Hepatocyte (in vitro differentiated cells): ENCODE measurements around the gene CBX2.

ENCODE experiments used
- EZH2 ChIP-seq: fragments of 200-600 bp; sonication (generic); IDR thresholded peaks from 2 replicates; pipeline ENCODE4 v1.6.1; 2016; ENCODE audit warnings: antibody characterized with exemption, mild to moderate bottlenecking, borderline replicate concordance
- EZH2phosphoT487 ChIP-seq: fragments of 200-600 bp; sonication (generic); IDR thresholded peaks from one replicate; pipeline ENCODE4 v1.6.1; 2018; ENCODE audit warnings: antibody characterized with exemption, mild to moderate bottlenecking, low read depth, moderate library complexity; ENCODE audit not compliant: unreplicated experiment, severe bottlenecking
- TF ChIP-seq, protein P1 (sequence below): fragments of 200-600 bp; sonication (generic); IDR thresholded peaks from 2 replicates; pipeline ENCODE4 v1.5.1; 2016; ENCODE audit warnings: antibody characterized with exemption, mild to moderate bottlenecking; ENCODE audit not compliant: poor library complexity

GRCh38 chr17:79835953-79836509, 58.1 kb downstream of the CBX2 start:
- TF ChIP-seq, protein P1, sequence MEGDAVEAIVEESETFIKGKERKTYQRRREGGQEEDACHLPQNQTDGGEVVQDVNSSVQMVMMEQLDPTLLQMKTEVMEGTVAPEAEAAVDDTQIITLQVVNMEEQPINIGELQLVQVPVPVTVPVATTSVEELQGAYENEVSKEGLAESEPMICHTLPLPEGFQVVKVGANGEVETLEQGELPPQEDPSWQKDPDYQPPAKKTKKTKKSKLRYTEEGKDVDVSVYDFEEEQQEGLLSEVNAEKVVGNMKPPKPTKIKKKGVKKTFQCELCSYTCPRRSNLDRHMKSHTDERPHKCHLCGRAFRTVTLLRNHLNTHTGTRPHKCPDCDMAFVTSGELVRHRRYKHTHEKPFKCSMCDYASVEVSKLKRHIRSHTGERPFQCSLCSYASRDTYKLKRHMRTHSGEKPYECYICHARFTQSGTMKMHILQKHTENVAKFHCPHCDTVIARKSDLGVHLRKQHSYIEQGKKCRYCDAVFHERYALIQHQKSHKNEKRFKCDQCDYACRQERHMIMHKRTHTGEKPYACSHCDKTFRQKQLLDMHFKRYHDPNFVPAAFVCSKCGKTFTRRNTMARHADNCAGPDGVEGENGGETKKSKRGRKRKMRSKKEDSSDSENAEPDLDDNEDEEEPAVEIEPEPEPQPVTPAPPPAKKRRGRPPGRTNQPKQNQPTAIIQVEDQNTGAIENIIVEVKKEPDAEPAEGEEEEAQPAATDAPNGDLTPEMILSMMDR, result no peak
- no peak for TF ChIP-seq EZH2phosphoT487
- no peak for TF ChIP-seq EZH2
